Mucosa of stomach (tissue), 1 donor: Measurements from ENCODE around the gene SSH2.
"Not testable (repeated sequence)": the region's sequence is repeated elsewhere in the genome, so short reads cannot be mapped to it uniquely, and the experiment has no call there.

Source experiments
- H3K27me3 ChIP-seq: one replicate; pipeline ENCODE4 v1.7.0; 2013; ENCODE audit warnings: mild to moderate bottlenecking, low read length; ENCODE audit not compliant: control insufficient read depth, insufficient read depth
- H3K36me3 ChIP-seq: one replicate; pipeline ENCODE4 v1.7.0; 2013; ENCODE audit warnings: low read length; ENCODE audit not compliant: control insufficient read depth, insufficient read depth
- H3K4me1 ChIP-seq: one replicate; pipeline ENCODE4 v1.7.0; 2013; ENCODE audit warnings: mild to moderate bottlenecking, low read length; ENCODE audit not compliant: control insufficient read depth, insufficient read depth
- H3K4me3 ChIP-seq: one replicate; pipeline ENCODE4 v1.7.0; 2013; ENCODE audit warnings: low read length
- H3K9ac ChIP-seq: one replicate; pipeline ENCODE4 v1.7.0; 2013; ENCODE audit warnings: mild to moderate bottlenecking, low read length, moderate library complexity
- H3K9me3 ChIP-seq: one replicate; pipeline ENCODE4 v1.7.0; 2013; ENCODE audit warnings: mild to moderate bottlenecking, low read length, moderate library complexity; ENCODE audit not compliant: control insufficient read depth
- donor health status: Pancreatic carcinoma.

The SSH2 gene

DNA sequence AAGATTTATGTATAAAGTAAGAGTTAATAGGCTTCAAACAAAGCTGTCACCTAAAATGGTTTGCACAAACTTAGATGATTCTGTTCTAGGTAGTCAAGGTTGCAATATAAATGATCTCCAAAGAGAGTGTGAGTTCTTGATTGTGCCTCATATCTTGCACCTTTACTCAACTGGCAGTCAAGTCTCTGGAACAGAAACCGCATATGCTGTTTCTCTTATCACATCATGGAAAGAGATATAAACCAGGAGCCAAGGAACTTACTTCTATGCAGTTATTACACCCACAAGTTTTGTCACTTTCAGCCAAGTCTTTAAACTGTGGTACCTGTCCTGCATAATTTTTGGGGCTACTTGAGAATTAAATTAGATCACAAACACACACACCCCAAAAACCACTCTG is 5.2 kb downstream of the SSH2 start:
- Histone ChIP-seq H3K9ac (no peak overlapping the region), H3K4me3 (no peak overlapping the region), H3K9me3 (no peaks in the 10 kb centered on the region), H3K4me1 (peaks cover 9% of the 10 kb centered on the region), H3K27me3 (no peaks in the 10 kb centered on the region), H3K36me3 (no peaks in the 10 kb centered on the region)

- Histone ChIP-seq H3K36me3 (no peaks in the 10 kb centered on the region), H3K9ac (no peak overlapping the region), H3K4me3 (no peak overlapping the region), H3K27me3 (no peaks in the 10 kb centered on the region), H3K4me1 (no peaks in the 10 kb centered on the region), H3K9me3 (no peaks in the 10 kb centered on the region)
These were observed 10.8 kb downstream of the SSH2 start for GRCh38 chr17:29918922-29919856.

DNA sequence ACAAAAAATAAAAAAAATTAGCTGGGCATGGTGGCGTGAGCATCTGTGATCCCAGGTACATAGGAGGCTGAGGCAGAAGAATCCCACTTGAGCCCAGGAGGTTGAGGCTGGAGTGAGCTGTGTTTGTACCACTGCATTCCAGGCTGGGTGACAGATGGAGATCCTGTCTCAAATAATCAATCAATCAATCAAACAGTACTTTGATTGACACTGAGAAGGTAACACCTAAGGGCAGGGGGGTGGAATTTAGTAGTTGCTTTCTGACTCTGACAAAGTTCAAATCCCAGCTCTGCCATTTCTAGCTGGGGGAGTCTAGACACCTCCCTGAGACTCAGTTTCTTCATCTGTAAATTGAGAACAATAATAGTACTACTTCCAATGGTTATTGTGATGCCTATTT is 12.0 kb downstream of the SSH2 start:
- no peaks in the 10 kb centered on the region for H3K4me1 ChIP-seq
- no peaks in the 10 kb centered on the region for H3K27me3 ChIP-seq
- H3K9ac ChIP-seq = no peak overlapping the region
- H3K4me3 ChIP-seq = no peak overlapping the region
- H3K36me3 ChIP-seq = no peaks in the 10 kb centered on the region
- H3K9me3 ChIP-seq = no peaks in the 10 kb centered on the region

GRCh38 chr17:29914819-29915537 is 15.1 kb downstream of the SSH2 start:
- H3K9ac ChIP-seq = no peak overlapping the region
- no peaks in the 10 kb centered on the region for H3K9me3 ChIP-seq
- H3K4me3 ChIP-seq = no peak overlapping the region
- H3K36me3 ChIP-seq = no peaks in the 10 kb centered on the region
- H3K27me3 ChIP-seq = peaks cover 2% of the 10 kb centered on the region
- peaks cover 16% of the 10 kb centered on the region for H3K4me1 ChIP-seq

- no peaks in the 10 kb centered on the region for H3K9me3 ChIP-seq
- peaks cover 7% of the 10 kb centered on the region for H3K27me3 ChIP-seq
- no peaks in the 10 kb centered on the region for H3K36me3 ChIP-seq
- peaks cover 23% of the 10 kb centered on the region for H3K4me1 ChIP-seq
- no peak overlapping the region for H3K9ac ChIP-seq
- no peak overlapping the region for H3K4me3 ChIP-seq
These were observed 18.3 kb downstream of the SSH2 start for GRCh38 chr17:29911641-29912177.

- Histone ChIP-seq H3K4me3 (no peak overlapping the region), H3K36me3 (no peaks in the 10 kb centered on the region), H3K9ac (no peak overlapping the region), H3K27me3 (peaks cover 14% of the 10 kb centered on the region), H3K4me1 (peaks cover 23% of the 10 kb centered on the region), H3K9me3 (no peaks in the 10 kb centered on the region)
These were observed 20.6 kb downstream of the SSH2 start for GRCh38 chr17:29909236-29910003.

GRCh38 chr17:29906969-29907368 is 23.1 kb downstream of the SSH2 start:
- no peaks in the 10 kb centered on the region for H3K36me3 ChIP-seq

GRCh38 chr17:29905879-29906167 is 24.2 kb downstream of the SSH2 start:
- Histone ChIP-seq H3K4me1 (peaks cover 10% of the 10 kb centered on the region), H3K27me3 (peaks cover 14% of the 10 kb centered on the region), H3K9me3 (no peaks in the 10 kb centered on the region), H3K9ac (no peak overlapping the region), H3K4me3 (no peak overlapping the region), H3K36me3 (no peaks in the 10 kb centered on the region)

More at GRCh38 chr17:29906969-29907368, 23.1 kb downstream of the SSH2 start:
- Histone ChIP-seq H3K27me3 (peaks cover 14% of the 10 kb centered on the region), H3K9ac (no peak overlapping the region), H3K4me3 (no peak overlapping the region), H3K9me3 (no peaks in the 10 kb centered on the region), H3K4me1 (peaks cover 18% of the 10 kb centered on the region)

DNA sequence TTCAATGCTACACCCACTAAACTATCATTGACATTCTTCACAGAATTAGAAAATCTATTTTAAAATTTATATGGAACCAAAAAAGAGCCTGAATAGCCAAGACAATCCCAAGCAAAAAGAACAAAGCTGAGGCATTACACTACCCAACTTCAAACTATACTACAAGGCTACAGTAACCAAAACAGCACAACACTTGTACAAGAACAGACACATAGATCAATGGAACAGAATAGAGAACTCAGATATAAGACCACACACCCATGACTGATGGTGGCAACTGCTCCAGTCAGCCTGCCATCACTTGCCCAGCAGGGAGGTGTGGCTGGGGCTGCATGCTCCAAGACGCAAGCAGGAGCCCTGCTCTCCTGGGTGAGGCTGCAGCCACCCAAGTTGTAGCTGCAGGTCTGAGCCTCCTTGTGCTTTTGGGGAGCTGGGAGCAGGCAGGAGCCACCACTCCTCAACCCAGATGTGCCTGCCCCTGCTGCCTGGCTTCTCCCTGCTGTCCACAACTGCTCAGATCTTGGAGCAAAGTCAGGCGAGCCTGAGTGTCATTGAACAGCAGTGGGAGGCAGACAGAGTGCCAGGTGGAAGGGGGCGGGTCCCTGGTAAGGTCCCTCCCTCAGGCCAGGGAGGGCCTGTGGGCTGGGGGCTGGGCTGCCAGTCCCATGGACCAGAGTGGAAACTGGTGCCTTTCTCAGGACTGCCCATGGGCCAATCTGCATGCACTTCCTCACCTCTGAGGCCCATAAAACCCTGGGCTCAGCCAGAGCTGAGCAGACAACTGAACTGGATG is 24.7 kb downstream of the SSH2 start:
- no peak overlapping the region for H3K4me3 ChIP-seq
- peaks cover 14% of the 10 kb centered on the region for H3K27me3 ChIP-seq
- H3K9me3 ChIP-seq = no peaks in the 10 kb centered on the region
- no peak overlapping the region for H3K9ac ChIP-seq
- H3K36me3 ChIP-seq = no peaks in the 10 kb centered on the region
- H3K4me1 ChIP-seq = peaks cover 8% of the 10 kb centered on the region

GRCh38 chr17:29903471-29903870 is 26.6 kb downstream of the SSH2 start:
- no peak overlapping the region for H3K9ac ChIP-seq
- no peak overlapping the region for H3K4me3 ChIP-seq

DNA sequence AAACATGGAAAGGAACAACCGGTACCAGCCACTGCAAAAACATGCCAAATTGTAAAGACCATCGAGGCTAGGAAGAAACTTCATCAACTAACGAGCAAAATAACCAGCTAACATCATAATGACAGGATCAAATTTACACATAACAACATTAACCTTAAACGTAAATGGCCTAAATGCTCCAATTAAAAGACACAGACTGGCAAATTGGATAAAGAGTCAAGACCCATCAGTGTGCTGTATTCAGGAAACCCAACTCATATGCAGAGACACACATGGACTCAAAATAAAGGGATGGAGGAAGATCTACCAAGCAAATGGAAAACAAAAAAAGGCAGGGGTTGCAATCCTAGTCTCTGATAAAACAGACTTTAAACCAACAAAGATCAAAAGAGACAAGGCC is 32.9 kb downstream of the SSH2 start:
- H3K4me1 ChIP-seq, H3K27me3 ChIP-seq, H3K4me3 ChIP-seq, H3K36me3 ChIP-seq, H3K9ac ChIP-seq, H3K9me3 ChIP-seq: not testable (repeated sequence)

More at GRCh38 chr17:29903471-29903870, 26.6 kb downstream of the SSH2 start:
- Histone ChIP-seq H3K36me3 (no peaks in the 10 kb centered on the region), H3K9me3 (no peaks in the 10 kb centered on the region), H3K4me1 (no peaks in the 10 kb centered on the region), H3K27me3 (peaks cover 7% of the 10 kb centered on the region)
